ENCODE data around the gene TCF4.

Gene TCF4

DNA sequence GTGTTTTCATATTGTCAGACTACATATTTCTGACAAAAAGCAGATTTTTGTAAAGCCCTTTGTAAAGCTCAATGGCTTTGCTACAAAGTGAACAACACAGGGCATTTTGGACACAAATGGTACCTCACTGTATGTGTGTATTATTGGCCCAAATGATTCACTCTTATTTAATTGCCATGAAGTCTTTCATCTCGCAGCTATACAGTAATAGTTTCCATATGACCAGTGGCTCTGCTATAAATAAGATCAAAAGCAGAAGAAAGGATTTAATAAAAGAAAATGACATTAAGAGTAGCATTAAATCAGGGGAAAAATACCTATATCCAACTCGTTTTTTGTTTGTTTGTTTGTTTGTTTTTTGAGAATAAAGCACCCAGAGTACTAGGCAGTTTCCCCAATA, 344.7 kb downstream of the TCF4 start:
- no peak overlapping the region for H3K9ac ChIP-seq (ENCODE audit: low read length)
- no peaks in the 10 kb centered on the region for H3K9me3 ChIP-seq (ENCODE audit: control insufficient read depth, insufficient read depth, low read depth, low read length)
- H3K27ac ChIP-seq (ENCODE audit: low read depth, low read length), result no peak overlapping the region
- H3K27me3 ChIP-seq (ENCODE audit: control insufficient read depth, insufficient read depth, low read length), result no peaks in the 10 kb centered on the region
- no peaks in the 10 kb centered on the region for H3K4me1 ChIP-seq (ENCODE audit: control insufficient read depth, insufficient read depth, low read length)
- peaks cover 10% of the 10 kb centered on the region for H3K36me3 ChIP-seq (ENCODE audit: control insufficient read depth, insufficient read depth, low read length)
- H3K4me3 ChIP-seq (ENCODE audit: low read depth, low read length), result no peak overlapping the region

DNA sequence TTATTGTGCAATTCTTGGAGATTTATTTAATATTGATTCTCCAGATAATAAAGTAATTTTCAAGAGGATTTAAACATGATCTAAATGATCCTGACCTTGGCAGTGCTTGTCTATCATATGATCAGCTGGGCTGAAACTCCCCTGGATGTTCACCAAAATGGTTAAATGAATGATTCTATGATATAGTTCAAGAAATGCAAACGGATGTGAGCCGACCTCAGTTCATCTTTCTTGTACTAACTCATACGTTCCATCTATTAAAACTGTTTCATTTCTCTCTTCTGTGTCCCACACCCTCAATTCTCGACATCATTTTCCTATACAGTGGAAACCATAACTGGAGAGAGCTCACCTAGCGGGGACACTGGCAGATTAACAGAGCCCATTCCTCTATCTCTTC, 347.0 kb downstream of the TCF4 start:
- Histone ChIP-seq H3K27me3 (ENCODE audit: control insufficient read depth, insufficient read depth, low read length) (no peaks in the 10 kb centered on the region), H3K4me1 (ENCODE audit: control insufficient read depth, insufficient read depth, low read length) (no peaks in the 10 kb centered on the region), H3K36me3 (ENCODE audit: control insufficient read depth, insufficient read depth, low read length) (peaks cover 10% of the 10 kb centered on the region), H3K4me3 (ENCODE audit: low read depth, low read length) (no peak overlapping the region), H3K9ac (ENCODE audit: low read length) (no peak overlapping the region), H3K9me3 (ENCODE audit: control insufficient read depth, insufficient read depth, low read depth, low read length) (no peaks in the 10 kb centered on the region), H3K27ac (ENCODE audit: low read depth, low read length) (no peak overlapping the region)

DNA sequence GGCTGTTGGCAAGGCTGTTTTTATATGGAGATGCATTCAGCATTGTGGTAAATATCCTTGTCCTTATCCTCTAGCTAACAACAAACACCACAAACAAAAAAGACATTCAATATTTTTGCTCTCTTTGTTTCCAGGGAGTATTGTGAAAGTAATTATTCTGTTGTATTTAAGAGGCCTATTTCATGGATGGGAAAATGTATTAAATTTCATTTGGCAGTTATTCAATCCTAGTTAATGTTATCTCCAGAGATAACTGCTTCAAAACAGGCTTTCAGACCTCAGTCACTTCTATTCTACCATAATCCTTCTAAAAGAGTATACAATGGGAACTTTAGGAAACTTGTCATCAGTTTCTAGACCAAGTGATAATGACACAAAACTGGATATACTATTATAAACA, 348.3 kb downstream of the TCF4 start:
- no peak overlapping the region for H3K9ac ChIP-seq (ENCODE audit: low read length)
- no peaks in the 10 kb centered on the region for H3K4me1 ChIP-seq (ENCODE audit: control insufficient read depth, insufficient read depth, low read length)
- H3K4me3 ChIP-seq (ENCODE audit: low read depth, low read length), result no peak overlapping the region
- peaks cover 10% of the 10 kb centered on the region for H3K36me3 ChIP-seq (ENCODE audit: control insufficient read depth, insufficient read depth, low read length)
- H3K9me3 ChIP-seq (ENCODE audit: control insufficient read depth, insufficient read depth, low read depth, low read length), result no peaks in the 10 kb centered on the region
- no peak overlapping the region for H3K27ac ChIP-seq (ENCODE audit: low read depth, low read length)
- no peaks in the 10 kb centered on the region for H3K27me3 ChIP-seq (ENCODE audit: control insufficient read depth, insufficient read depth, low read length)

DNA sequence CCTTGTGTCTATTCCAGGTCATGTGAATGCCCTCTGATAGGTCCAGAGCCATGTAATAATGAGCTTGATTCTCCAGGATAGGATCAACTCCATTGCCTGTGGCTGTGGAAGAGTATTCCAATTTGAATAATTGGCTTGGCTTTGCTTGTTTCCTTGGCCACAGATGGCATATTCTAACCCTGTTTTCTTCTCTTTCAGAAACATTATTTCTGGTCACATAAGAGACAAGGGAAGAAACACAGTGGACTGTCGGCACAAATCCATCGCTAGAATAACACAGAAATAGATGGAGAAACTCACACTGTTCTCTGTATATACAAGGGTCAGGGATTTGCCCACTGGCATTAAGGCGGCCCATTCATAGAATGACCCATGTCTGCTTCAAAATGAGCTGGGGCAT, 350.3 kb downstream of the TCF4 start:
- Histone ChIP-seq H3K4me1 (ENCODE audit: control insufficient read depth, insufficient read depth, low read length) (no peaks in the 10 kb centered on the region), H3K9ac (ENCODE audit: low read length) (no peak overlapping the region)

DNA sequence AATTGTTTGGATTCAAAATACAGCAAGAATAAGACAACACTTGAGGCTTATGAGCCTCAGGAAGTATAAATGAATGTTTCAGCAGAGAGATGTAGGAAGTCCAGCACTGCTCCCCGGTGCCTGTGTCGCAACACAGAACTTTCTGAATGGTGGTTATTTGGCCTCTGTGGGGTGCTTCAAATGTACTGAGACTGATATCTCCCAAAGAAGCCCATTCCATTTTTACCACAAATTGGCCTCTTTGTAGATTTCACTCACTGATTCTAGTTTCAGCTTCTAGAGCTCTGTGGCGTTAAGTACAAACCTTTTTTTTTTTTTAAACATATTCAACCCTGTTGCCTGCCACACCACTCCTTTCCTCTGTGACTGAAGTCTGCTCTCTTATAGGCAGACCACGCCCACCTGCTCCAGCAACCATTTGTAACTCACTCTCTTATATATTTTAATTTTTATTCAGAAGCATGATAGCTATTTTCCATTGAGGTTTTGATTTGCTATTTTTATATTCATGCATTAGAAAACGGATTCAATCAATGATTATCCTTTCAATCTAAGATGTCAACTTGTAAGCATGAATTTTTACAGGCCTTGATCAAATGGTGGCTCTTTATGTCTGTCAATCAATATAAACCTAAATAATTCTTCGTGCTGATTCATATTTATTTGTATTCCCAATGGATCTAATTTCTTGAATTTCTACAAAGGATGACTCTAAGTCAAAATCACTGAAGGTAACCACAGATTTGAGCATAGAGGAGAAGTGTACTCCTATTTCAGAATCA, 351.7 kb downstream of the TCF4 start:
- Histone ChIP-seq H3K36me3 (ENCODE audit: control insufficient read depth, insufficient read depth, low read length) (peaks cover 28% of the 10 kb centered on the region), H3K4me3 (ENCODE audit: low read depth, low read length) (no peak overlapping the region), H3K4me1 (ENCODE audit: control insufficient read depth, insufficient read depth, low read length) (no peaks in the 10 kb centered on the region), H3K9ac (ENCODE audit: low read length) (no peak overlapping the region), H3K27ac (ENCODE audit: low read depth, low read length) (no peak overlapping the region), H3K27me3 (ENCODE audit: control insufficient read depth, insufficient read depth, low read length) (no peaks in the 10 kb centered on the region), H3K9me3 (ENCODE audit: control insufficient read depth, insufficient read depth, low read depth, low read length) (no peaks in the 10 kb centered on the region)

More for the DNA sequence above, 350.3 kb downstream of the TCF4 start:
- H3K4me3 ChIP-seq (ENCODE audit: low read depth, low read length), result no peak overlapping the region
- H3K9me3 ChIP-seq (ENCODE audit: control insufficient read depth, insufficient read depth, low read depth, low read length), result no peaks in the 10 kb centered on the region
- H3K27me3 ChIP-seq (ENCODE audit: control insufficient read depth, insufficient read depth, low read length), result no peaks in the 10 kb centered on the region
- peaks cover 16% of the 10 kb centered on the region for H3K36me3 ChIP-seq (ENCODE audit: control insufficient read depth, insufficient read depth, low read length)
- no peak overlapping the region for H3K27ac ChIP-seq (ENCODE audit: low read depth, low read length)

DNA sequence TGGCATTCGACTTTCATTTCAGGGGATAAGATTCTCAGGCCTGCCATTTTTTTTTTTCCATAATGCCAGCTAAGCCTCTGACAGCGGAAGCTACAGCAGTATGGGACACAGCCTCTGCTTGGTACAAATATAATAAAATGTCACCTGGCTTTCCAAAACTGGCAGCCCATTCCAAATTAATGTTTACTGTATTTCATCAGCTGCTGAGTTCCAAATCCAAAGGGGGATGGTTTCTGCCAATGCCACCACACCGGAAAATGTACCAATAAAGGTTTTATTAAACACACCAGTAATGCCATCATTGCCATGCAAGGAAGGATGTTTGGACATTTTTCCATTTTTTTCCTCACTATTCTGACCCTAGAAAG, 352.9 kb downstream of the TCF4 start:
- Histone ChIP-seq H3K27me3 (ENCODE audit: control insufficient read depth, insufficient read depth, low read length) (no peaks in the 10 kb centered on the region), H3K9me3 (ENCODE audit: control insufficient read depth, insufficient read depth, low read depth, low read length) (no peaks in the 10 kb centered on the region), H3K4me3 (ENCODE audit: low read depth, low read length) (no peak overlapping the region), H3K36me3 (ENCODE audit: control insufficient read depth, insufficient read depth, low read length) (peaks cover 38% of the 10 kb centered on the region), H3K27ac (ENCODE audit: low read depth, low read length) (no peak overlapping the region), H3K4me1 (ENCODE audit: control insufficient read depth, insufficient read depth, low read length) (no peaks in the 10 kb centered on the region), H3K9ac (ENCODE audit: low read length) (no peak overlapping the region)

DNA sequence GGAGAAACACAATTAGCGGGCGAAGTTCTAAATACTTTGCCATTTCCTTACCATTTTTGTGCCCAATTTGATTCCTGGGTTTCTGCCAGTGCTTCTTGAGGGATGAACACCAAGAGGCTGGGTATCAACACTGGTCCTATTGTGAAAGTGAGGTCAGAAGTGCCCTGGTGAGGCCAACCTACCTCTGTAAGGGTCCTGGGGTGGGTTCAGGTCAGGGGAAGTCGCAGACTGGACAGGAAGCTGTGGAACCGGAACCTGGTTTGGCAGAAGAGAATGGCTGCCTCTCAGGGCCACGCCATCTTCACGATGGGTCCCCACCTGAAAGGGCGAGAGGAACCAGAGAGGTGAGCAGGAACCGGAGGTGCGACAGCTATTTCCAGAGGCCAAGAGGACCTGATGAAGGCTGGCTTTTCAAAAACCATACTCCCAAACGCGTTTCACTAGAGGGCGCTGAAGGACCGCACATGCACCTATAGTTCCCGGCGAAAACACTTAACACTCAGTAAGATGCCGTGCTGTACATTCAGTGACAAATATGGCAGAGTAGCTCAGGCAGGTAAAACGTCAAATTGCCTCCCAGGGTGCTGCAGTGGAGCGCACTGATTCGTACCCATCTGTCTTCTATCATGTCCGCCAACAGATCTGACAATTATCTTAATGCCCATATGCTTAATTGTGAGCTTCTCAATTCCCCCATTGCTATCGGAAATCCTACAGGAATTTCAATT, 353.5 kb downstream of the TCF4 start:
- Histone ChIP-seq H3K9me3 (ENCODE audit: control insufficient read depth, insufficient read depth, low read depth, low read length) (no peaks in the 10 kb centered on the region), H3K27ac (ENCODE audit: low read depth, low read length) (no peak overlapping the region), H3K4me3 (ENCODE audit: low read depth, low read length) (no peak overlapping the region), H3K9ac (ENCODE audit: low read length) (no peak overlapping the region), H3K4me1 (ENCODE audit: control insufficient read depth, insufficient read depth, low read length) (no peaks in the 10 kb centered on the region), H3K36me3 (ENCODE audit: control insufficient read depth, insufficient read depth, low read length) (peaks cover 38% of the 10 kb centered on the region), H3K27me3 (ENCODE audit: control insufficient read depth, insufficient read depth, low read length) (no peaks in the 10 kb centered on the region)

DNA sequence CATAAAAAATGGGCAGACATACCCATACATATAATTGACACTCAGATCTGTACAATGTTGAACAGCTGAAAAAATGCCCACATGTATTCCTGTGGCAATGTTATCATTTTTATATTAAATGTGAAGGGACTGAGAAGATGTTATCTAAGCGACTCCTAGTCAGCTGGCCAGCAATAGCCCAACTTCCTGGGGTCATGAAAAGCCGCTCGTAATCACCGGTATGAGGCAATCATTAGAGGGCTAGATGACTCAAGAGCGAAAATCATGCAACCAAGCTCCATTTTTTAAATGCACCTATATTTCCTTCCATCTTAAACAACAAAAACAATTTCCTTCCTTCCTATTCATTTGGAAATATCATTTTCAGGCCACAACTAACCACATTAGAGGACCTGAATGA, 354.1 kb downstream of the TCF4 start:
- H3K9me3 ChIP-seq (ENCODE audit: control insufficient read depth, insufficient read depth, low read depth, low read length), result no peaks in the 10 kb centered on the region
- H3K36me3 ChIP-seq (ENCODE audit: control insufficient read depth, insufficient read depth, low read length), result peaks cover 41% of the 10 kb centered on the region
- no peaks in the 10 kb centered on the region for H3K27me3 ChIP-seq (ENCODE audit: control insufficient read depth, insufficient read depth, low read length)
- H3K4me1 ChIP-seq (ENCODE audit: control insufficient read depth, insufficient read depth, low read length), result no peaks in the 10 kb centered on the region
- H3K27ac ChIP-seq (ENCODE audit: low read depth, low read length), result no peak overlapping the region
- H3K4me3 ChIP-seq (ENCODE audit: low read depth, low read length), result no peak overlapping the region
- H3K9ac ChIP-seq (ENCODE audit: low read length), result no peak overlapping the region

DNA sequence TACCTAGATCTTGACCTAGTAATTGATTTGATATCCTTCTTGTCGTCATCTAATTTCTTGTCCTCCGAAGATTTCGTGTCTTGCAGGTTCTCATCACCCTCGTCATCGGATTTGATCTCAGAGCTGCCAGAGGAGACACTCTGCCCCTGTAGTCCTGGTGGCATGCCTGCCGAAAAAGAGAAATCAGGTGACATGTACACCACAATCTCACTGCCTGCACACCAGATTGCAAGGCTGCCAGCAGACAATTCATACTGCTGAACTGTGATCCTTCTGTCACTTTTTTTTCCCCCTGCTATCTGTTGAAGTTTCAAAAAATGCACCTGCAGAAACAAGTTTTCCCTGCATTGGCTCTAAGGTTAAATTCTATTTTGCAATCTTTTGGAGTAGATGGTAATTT, 355.5 kb downstream of the TCF4 start:
- Histone ChIP-seq H3K9ac (ENCODE audit: low read length) (no peak overlapping the region), H3K36me3 (ENCODE audit: control insufficient read depth, insufficient read depth, low read length) (peaks cover 55% of the 10 kb centered on the region), H3K9me3 (ENCODE audit: control insufficient read depth, insufficient read depth, low read depth, low read length) (no peaks in the 10 kb centered on the region), H3K4me3 (ENCODE audit: low read depth, low read length) (no peak overlapping the region), H3K27ac (ENCODE audit: low read depth, low read length) (no peak overlapping the region), H3K4me1 (ENCODE audit: control insufficient read depth, insufficient read depth, low read length) (no peaks in the 10 kb centered on the region), H3K27me3 (ENCODE audit: control insufficient read depth, insufficient read depth, low read length) (no peaks in the 10 kb centered on the region)

DNA sequence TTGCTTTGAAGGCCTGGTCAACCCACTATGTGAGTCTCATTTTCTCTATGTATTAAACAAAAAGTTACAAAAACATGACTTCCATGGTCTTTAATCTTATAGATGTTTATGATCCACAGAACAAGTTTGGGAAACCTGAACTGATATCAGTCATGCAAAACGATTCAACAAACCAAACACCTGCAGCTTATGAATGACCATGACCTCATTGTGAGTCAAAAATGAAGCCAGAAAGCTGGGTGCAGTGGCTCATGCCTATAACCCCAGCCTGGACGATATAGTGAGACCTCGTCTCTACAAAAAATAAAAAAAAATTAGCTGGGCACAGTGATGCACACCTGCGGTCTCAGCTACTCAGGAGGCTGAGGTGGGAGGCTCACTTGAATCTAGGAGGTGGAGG, 358.3 kb downstream of the TCF4 start:
- H3K4me3 ChIP-seq (ENCODE audit: low read depth, low read length), result no peak overlapping the region
- H3K27ac ChIP-seq (ENCODE audit: low read depth, low read length), result no peak overlapping the region
- no peaks in the 10 kb centered on the region for H3K9me3 ChIP-seq (ENCODE audit: control insufficient read depth, insufficient read depth, low read depth, low read length)
- H3K36me3 ChIP-seq (ENCODE audit: control insufficient read depth, insufficient read depth, low read length), result peaks cover 60% of the 10 kb centered on the region
- no peaks in the 10 kb centered on the region for H3K27me3 ChIP-seq (ENCODE audit: control insufficient read depth, insufficient read depth, low read length)
- H3K9ac ChIP-seq (ENCODE audit: low read length), result no peak overlapping the region
- no peaks in the 10 kb centered on the region for H3K4me1 ChIP-seq (ENCODE audit: control insufficient read depth, insufficient read depth, low read length)

DNA sequence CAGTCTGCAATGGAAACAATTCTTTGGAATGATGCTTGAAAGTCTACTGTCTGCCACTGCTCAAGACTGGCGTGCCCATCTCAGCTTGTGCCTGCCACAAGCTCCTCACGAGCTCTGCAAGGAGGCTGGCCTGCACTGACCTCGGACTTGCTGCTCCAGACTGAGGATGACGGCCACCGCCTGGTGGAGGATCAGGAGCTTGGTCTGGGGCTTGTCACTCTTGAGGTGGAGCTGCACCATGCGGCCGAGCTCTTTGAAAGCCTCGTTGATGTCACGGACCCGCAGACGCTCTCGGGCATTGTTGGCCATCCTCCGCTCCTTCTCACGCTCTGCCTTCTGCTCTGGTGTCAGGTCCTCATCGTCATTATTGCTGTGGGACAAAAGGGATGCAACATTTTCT, 359.3 kb downstream of the TCF4 start:
- Histone ChIP-seq H3K4me3 (ENCODE audit: low read depth, low read length) (no peak overlapping the region), H3K9me3 (ENCODE audit: control insufficient read depth, insufficient read depth, low read depth, low read length) (no peaks in the 10 kb centered on the region), H3K36me3 (ENCODE audit: control insufficient read depth, insufficient read depth, low read length) (peaks cover 53% of the 10 kb centered on the region), H3K9ac (ENCODE audit: low read length) (no peak overlapping the region), H3K27me3 (ENCODE audit: control insufficient read depth, insufficient read depth, low read length) (no peaks in the 10 kb centered on the region), H3K27ac (ENCODE audit: low read depth, low read length) (no peak overlapping the region), H3K4me1 (ENCODE audit: control insufficient read depth, insufficient read depth, low read length) (no peaks in the 10 kb centered on the region)

Data from HUES6 (cell line).